NCI-H1417 treated with DMSO at 0.1 percent for 48 hours (cell line): Measurements from ENCODE around the gene TOP1.
A peak's percentile ranks its signal among the peaks of the same experiment; 100 is the strongest.

Experiments used
- DNase-seq: peaks from one replicate; lab custom pipeline; 2025; lab: John Stamatoyannopoulos, UW

TOP1 gene

DNA sequence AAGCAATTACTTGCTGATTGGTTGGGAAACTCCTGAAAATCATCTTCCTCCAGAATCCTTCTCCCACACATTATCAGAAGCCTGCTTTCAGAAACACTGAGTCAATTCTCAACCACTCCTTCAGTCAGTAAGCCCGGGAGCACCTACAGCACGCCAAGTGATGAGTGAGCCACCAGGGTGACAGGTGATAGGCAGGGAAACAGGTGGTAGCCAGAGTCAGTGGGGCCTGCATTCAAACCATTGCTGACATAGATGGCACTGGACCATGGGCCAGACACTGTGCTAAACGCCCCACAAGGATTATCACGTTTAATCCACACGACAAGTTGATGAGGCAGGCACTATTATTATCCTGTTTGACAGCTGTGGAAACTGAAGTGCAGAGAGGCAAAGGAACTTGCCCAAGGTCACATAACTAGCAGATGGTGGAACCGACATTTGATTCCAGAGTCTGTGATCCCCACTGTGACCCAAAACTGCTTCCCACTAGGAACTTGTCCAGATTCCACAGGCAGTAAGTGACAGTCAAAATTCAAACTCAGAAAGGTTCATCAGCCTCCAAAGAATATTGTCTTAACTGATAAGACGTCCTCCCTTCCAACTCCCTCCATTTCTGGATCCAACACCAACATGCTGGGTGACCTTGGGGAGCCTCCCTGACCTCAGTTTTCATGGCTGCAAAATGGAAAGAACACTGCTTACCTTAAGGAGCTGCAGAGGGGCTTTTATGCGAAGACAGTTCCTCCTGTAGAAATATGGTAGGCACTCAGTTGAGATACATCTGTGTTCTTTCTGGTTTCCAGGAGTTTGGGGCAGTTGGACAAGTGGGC is 23.9 kb upstream of the TOP1 start:
- no peak for DNase-seq

DNA sequence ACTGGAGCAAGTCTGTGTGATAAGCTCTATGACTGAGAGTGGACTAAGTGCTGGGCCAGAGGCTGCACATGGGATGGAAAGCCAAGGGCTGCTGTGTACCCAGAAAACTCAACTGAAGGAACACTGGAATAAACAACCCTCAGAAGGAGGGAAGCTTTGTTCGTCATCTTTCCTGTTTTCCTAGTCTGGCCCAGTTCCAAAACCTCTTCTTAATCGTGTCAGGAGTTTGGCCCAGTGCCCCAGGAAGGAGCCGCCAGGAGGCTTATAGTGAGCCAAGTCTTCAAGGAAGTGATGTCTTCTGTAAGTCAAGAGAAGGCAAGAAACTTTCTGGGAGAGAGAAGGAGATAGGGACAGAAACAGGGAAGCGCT is 23.3 kb upstream of the TOP1 start:
- no peak for DNase-seq

DNA sequence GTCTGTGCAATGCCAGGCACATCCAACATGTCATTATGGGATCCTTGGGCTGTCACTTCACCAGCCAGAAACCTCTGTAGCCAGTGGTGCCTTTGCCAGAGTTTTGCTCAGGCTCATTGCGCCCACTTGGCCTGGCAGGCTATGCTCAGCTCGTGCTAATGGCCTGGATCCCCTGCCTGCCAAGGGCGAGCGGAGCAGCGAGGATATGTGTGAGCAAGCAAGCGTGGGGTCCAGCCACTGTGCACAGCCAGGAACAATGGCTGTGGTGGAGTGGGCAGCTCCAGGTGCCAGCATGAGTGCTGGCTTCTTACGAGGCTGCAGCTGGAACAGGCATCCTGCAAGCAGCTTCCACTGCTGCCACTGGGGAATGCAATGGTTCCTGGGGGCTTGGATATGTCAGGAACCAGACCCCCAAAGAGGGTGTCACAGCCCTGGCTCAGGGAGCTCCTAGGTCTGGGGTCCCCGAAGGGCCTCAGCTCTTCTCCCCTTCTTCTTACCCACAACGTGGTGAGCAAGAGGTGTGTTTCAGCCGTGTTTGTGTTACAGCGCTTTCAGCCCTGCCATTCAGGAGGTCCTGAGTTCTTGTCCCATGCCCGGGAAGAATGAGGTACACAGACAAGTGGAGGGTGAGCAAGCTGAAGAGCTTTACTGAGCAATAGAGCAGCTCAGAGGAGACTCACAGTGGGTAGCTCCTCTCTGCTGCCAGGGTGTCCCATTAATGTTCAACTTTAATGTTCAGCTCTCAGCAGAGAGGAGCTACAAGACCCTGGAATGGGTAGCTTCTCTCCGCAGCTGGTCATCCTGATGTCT is 22.3 kb upstream of the TOP1 start:
- no peak for DNase-seq

- no peak for DNase-seq
Observed at GRCh38 chr20:41006936-41007474, 21.6 kb upstream of the TOP1 start.

- no peak for DNase-seq
Observed at GRCh38 chr20:41007481-41007880, 21.1 kb upstream of the TOP1 start.

- DNase-seq, result no peak
Observed at GRCh38 chr20:41009946-41010345, 18.7 kb upstream of the TOP1 start.

DNA sequence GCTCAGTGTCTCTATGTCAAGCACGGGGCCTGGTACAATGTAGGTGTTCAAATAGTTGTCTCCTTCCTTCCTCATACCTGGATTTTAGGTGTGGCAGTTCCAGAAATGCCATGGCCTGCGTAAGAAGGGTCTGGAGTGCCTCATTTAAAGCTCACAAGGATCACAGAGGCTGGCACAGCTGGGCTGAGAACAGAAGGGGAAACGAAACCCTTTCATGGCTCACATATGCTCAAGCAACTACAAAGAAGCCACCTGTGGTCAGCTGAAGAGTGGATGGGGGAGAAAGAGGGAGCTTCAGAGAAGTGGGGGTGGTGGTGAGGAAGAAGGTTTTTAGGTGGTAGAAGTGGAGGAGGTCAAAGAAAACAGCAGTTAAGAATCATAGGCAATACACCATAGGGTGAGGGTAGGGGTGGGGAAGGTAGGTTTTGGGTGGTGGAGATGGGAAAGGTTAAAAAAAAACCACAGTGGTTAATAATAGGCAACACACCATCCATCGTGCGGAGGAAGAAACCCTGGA is 17.0 kb upstream of the TOP1 start:
- DNase-seq, result no peak

GRCh38 chr20:41014561-41015088 is 14.0 kb upstream of the TOP1 start:
- no peak for DNase-seq

DNA sequence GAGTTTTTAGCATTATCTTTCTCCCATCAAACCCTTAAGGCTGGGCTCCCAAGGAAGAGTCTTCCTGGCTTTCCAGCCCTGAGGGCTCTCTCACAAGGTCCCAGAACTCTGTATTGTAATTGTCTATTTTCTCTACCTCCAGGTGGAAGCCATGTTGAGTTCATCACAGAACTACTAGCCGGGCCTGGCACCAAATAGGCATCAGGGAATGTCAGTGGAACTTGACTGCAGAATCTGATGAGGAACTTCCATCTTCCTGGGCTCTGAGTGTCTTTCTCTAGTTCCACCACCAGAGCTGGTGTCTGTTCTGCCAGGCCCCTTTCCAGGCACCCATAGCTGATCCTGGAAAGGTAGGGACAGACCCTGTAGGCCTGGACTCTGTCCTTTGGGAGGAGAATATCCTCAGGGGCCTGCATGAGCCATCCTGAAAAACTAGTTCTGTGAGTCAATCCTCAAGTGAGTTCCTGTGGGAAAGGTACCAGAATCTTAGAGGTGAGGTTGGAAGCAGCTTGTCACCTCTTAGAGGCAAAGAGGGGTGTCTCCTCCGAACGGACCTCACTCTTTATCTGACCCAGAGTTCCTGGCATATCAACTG is 11.1 kb upstream of the TOP1 start:
- DNase-seq, result no peak

DNA sequence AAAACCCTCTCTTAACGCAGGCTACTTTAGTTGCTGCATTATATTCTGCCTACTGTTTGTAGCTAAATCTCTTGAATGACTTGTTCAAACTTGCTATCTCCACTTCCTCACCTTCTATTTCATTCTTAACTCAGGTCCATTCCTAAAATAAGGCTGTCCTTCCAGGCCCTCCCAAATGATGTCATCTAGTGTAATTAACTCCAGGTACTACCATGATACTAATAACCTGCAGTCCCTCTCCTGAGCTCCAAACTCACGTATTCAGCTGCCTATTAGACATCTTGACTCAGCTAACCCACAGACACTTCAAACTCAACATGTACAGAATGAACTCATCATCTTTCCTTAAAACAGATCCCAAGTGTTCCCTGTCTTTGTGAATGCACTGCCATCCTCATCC is 10.5 kb upstream of the TOP1 start:
- no peak for DNase-seq

- no peak for DNase-seq
Observed at GRCh38 chr20:41023549-41023948, 5.1 kb upstream of the TOP1 start.

- no peak for DNase-seq
Observed at GRCh38 chr20:41027366-41027765, 1.3 kb upstream of the TOP1 start.

DNA sequence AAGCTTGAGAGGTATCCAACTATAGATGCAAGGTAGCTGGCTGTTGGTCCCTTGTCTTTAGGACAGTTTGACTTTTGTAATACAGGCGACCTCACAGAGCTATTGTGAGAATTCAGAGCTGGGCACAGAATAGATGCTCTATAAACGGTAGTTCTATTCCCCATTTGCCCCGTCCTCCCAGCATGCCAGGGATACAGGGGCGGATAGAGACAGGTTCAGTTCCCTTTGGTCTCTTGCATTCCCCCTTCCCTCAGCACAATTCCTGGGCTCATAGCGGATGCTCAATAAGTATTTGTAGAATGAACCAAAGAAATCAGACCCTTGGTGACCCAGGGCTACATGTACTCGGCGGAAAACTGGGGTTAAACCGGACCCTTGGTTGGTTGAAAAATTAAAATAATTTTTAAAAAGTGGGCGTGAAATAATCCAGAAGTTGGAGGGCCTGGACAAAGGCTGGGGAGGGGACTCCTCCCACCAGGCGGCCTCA is 707 bp upstream of the TOP1 start:
- no peak for DNase-seq

- peak; percentile 15 for DNase-seq
Observed at GRCh38 chr20:41029150-41029901, 704 bp downstream of the TOP1 start.

DNA sequence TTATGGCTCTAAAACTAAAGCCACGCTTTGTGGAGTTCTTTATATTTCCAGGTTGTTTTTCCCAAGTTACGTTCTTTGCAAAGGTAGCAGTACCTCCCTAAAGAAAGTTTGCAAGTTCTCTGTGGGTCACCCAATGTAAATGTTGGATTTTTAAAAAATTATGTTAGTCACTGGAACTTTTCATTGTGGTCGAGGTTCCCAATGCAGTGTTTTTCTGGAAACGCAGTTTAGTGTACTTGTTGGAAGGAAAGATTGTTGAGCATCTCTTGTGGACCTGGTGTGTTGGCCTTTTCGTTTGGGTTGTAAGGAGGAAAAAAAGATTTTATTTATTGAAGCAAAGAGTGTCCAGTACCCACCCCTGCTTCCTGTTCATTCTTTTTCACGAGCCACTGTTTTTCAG is 1.4 kb downstream of the TOP1 start:
- no peak for DNase-seq

DNA sequence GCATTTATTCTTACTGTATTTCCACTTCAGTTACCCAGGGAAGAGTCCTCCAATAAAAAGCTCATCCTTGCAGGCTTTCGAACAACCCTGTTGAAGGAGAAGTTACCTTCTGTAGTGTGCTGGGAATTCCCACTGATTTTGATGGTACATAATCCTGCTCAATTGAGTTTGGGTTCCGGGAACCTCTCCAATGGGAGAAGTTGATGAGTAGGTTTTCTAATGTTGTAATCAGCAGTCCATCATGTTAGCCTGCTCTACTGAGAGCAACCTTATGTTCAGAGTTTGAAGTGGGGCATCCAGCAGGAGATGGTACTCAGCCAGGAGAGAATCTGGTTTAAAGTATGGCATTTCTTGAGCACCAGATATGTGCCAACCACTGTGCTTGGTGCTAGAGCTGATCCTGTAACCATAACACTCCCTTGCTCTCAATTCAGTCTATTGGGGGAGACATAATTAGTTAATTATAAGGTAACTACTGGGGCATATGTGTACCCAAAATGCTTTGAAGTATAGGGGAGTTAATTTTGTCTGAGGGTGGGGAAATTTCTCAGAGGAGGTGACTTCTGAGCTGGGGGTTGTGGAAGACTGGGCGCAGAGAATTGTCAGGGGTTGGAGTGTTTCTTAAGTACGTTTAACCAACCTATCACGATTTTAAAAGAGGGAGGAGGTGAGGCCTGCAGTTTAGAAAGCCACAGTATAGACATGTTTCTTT is 2.1 kb downstream of the TOP1 start:
- DNase-seq, result no peak

DNA sequence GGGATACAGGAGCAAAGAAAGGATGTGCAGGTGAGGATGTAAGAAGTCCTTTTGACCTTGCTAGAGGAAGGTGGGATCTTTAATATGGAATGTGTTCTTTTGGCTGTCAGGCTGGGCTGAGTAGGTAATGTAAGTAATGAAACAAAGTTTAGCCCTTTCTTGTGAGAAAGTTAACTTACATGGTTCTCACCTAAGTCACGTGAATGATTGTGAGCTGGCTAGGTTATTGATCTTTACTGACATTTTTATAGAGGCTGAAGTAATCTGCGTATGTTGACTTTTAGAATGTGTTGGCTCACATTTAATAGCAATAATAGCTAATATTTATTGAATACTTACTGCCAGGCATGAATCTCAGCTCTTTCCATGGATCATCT is 2.6 kb downstream of the TOP1 start:
- DNase-seq, result no peak

DNA sequence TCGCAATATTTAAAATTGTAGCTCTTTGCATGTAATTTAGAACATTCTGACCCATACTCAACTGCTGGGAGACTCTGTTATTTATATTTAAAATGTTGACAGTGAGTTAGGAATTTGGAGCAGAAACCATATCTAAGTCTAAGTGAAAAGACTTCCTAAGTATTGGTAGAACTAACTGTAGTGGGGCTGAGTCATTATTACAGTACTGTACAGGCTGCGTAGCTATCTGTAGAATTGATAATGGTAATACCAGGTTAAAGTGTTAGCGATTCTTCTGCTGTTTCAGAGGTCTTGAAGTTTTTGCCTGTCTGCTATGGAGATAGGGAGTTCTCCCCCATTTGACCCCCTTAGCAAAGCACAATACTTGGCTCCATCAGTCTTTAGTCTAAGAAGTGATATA is 3.6 kb downstream of the TOP1 start:
- no peak for DNase-seq

DNA sequence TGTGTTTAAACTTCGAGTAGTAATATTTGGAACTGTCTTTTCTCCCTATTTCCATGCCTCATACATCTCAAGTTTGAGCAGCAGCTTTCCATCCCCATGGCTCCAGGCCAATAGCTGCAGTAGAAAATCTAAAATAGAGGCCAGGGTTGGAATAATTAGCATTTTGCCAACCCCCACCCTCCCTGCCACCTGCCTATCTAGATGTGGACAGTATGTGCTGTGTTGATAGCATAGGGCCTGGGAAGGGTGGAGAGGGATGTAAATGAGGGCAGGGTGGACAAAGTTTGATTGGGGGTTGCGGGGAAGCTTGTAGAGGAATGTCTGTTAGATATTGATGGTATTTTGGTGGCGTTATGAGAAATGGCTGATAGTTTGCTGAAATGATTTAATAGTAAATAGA is 5.6 kb downstream of the TOP1 start:
- no peak for DNase-seq

GRCh38 chr20:41035207-41035606 is 6.6 kb downstream of the TOP1 start:
- no peak for DNase-seq

DNA sequence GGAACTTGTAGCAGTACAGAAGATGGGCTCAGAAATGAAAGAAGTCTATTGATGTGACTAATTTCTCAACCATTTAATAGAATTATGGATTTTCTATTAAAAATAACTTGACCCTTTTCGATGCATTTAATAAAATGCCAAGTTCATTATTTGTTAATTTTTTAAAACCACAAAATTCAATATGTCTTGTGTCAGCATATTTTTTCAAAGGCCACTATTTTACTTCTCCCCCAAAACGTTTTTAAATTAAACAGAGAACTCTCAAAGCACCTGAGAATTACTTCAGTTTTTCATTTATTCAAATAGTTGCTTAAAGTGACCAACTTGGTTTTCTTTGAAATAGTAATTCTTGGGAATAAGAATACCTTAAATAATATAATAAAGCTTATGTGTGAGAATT is 8.6 kb downstream of the TOP1 start:
- no peak for DNase-seq
